Esophagus squamous epithelium (tissue), 4 donors: ENCODE data around the gene GYPA.
"Not testable (repeated sequence)": the region's sequence is repeated elsewhere in the genome, so short reads cannot be mapped to it uniquely, and the experiment has no call there.

Experiments
- POLR2A ChIP-seq, 4 donors: fragments of 450-650 bp; IDR thresholded peaks; one replicate each; pipeline ENCODE4 v1.6.1; 2017; ENCODE audit warnings: antibody characterized with exemption in 4 of 4, mild to moderate bottlenecking in 4 of 4, moderate library complexity in 3 of 4
- TF ChIP-seq, protein P1 (sequence below), 6 experiments: fragments of 450-650 bp in 4 of 6; fragments of 200-600 bp in 2 of 6; sonication (generic) in 2 of 6; IDR thresholded peaks; one replicate each; pipeline ENCODE4 v1.5.1; 2016 to 2019; ENCODE audit warnings: antibody characterized with exemption in 6 of 6, mild to moderate bottlenecking in 4 of 6, moderate library complexity in 4 of 6

DNA sequence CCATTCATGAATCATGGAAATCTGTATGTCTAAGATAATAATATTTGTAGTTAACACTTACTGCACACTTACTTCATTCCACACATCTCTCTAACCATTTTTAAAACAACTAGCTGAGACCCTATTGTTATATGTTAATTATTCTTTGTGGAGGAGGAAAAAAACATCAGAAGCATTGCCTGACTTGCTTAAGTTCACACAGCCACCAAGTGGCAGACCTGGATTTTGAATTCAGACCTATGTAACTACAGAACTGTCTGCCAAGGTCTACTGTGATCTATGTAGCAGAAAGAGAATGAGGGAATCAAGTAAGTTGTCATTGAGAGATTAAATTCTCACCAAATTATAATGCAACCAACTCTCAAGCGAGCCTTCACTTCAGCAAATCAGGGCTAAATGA, 10.4 kb downstream of the GYPA start:
- TF ChIP-seq, protein P1, sequence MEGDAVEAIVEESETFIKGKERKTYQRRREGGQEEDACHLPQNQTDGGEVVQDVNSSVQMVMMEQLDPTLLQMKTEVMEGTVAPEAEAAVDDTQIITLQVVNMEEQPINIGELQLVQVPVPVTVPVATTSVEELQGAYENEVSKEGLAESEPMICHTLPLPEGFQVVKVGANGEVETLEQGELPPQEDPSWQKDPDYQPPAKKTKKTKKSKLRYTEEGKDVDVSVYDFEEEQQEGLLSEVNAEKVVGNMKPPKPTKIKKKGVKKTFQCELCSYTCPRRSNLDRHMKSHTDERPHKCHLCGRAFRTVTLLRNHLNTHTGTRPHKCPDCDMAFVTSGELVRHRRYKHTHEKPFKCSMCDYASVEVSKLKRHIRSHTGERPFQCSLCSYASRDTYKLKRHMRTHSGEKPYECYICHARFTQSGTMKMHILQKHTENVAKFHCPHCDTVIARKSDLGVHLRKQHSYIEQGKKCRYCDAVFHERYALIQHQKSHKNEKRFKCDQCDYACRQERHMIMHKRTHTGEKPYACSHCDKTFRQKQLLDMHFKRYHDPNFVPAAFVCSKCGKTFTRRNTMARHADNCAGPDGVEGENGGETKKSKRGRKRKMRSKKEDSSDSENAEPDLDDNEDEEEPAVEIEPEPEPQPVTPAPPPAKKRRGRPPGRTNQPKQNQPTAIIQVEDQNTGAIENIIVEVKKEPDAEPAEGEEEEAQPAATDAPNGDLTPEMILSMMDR (IDR thresholded peaks at IDR 0.05), result not testable (repeated sequence)
- not testable (repeated sequence) for TF ChIP-seq POLR2A (IDR thresholded peaks at IDR 0.05)
